CD4-positive, alpha-beta T cell (primary cell): ENCODE data around the gene ABCG2. TPM values are rescaled to one million over a fixed set of nuclear protein-coding genes. Genes with fewer than 3 reads are reported as not detected.
"Not testable (repeated sequence)": the region's sequence is repeated elsewhere in the genome, so short reads cannot be mapped to it uniquely, and the experiment has no call there.

ENCODE experiments used
- ATAC-seq: fragments of 200-7000 bp; cut with Tn5 transposase; one replicate; pipeline ENCODE4 v1.10.0; 2022; ENCODE audit warnings: mild to moderate bottlenecking; ENCODE audit not compliant: poor library complexity
- CTCF ChIA-PET: fragments of 350-600 bp; sonication (Branson Sonifier 250); formaldehyde crosslinking; loops from one replicate; lab custom pipeline; 2021; ENCODE audit warnings: antibody characterized with exemption, inconsistent platforms; lab: Charles Lee
- POLR2A ChIA-PET: fragments of 350-600 bp; sonication (Branson Sonifier 250); formaldehyde crosslinking; loops from one replicate; lab custom pipeline; 2021; ENCODE audit warnings: antibody characterized with exemption, inconsistent platforms; lab: Charles Lee
- DNase-seq, 14 experiments: peaks; one replicate each; pipeline ENCODE4 v3.0.0-alpha.2; 2013 to 2020; ENCODE audit warnings: mixed read lengths in 2 of 14
- H3K27ac ChIP-seq, 2 donors: one replicate each; pipeline versions ENCODE4 v1.5.1 to v1.7.0; 2013; ENCODE audit warnings: low read length in 2 of 2, low read depth in 1 of 2, mild to moderate bottlenecking in 1 of 2
- H3K27me3 ChIP-seq, 2 experiments: 1 replicate in 1 of 2; 2 replicates in 1 of 2; pipeline versions ENCODE4 v1.6.1 to v1.7.0; 2013; ENCODE audit warnings: low read length in 2 of 2, control low read depth in 1 of 2, mild to moderate bottlenecking in 1 of 2, moderate library complexity in 1 of 2; ENCODE audit not compliant: insufficient read depth in 2 of 2, control insufficient read depth in 1 of 2
- H3K36me3 ChIP-seq: one replicate; pipeline ENCODE4 v1.6.1; 2013; ENCODE audit warnings: low read length, control low read depth; ENCODE audit not compliant: insufficient read depth
- H3K4me1 ChIP-seq: one replicate; pipeline ENCODE4 v1.6.1; 2013; ENCODE audit warnings: low read length, control low read depth; ENCODE audit not compliant: insufficient read depth
- H3K4me3 ChIP-seq: one replicate; pipeline ENCODE4 v1.5.1; 2013; ENCODE audit warnings: mild to moderate bottlenecking, low read length, moderate library complexity
- H3K9me3 ChIP-seq, 2 experiments: 1 replicate in 1 of 2; 2 replicates in 1 of 2; pipeline versions ENCODE4 v1.6.1 to v1.7.0; 2013; ENCODE audit warnings: low read length in 2 of 2, mild to moderate bottlenecking in 2 of 2, control low read depth in 1 of 2, moderate library complexity in 1 of 2; ENCODE audit not compliant: control insufficient read depth in 1 of 2, insufficient read depth in 1 of 2
- H3K27ac Mint-ChIP-seq: one replicate; pipeline ENCODE4 v1.8.0; 2020; ENCODE audit warnings: mixed read lengths
- H3K27me3 Mint-ChIP-seq: one replicate; pipeline ENCODE4 v1.8.0; 2021; ENCODE audit warnings: mixed read lengths
- H3K36me3 Mint-ChIP-seq: one replicate; pipeline ENCODE4 v1.8.0; 2021; ENCODE audit warnings: low read depth, mixed read lengths
- H3K4me1 Mint-ChIP-seq: one replicate; pipeline ENCODE4 v1.8.0; 2021; ENCODE audit warnings: low read depth, mixed read lengths
- H3K4me3 Mint-ChIP-seq: one replicate; pipeline ENCODE4 v1.8.0; 2020; ENCODE audit warnings: mild to moderate bottlenecking, mixed read lengths
- H3K9me3 Mint-ChIP-seq: one replicate; pipeline ENCODE4 v1.8.0; 2020; ENCODE audit warnings: mixed read lengths
- CTCF ChIP-seq: fragments of 200-600 bp; IDR thresholded peaks from one replicate; pipeline ENCODE4 v1.8.0; 2022; ENCODE audit warnings: antibody characterized with exemption, mild to moderate bottlenecking
- intact Hi-C, 2 experiments: fragments of 100-400 bp; cut with DNase I in 1 of 2; cut with micrococcal nuclease in 1 of 2; formaldehyde crosslinking; loops; one replicate each; pipeline versions ENCODE4 v1.15.1 to v1.9.0; 2023 to 2025; cut with DNase I, micrococcal nuclease
- total RNA-seq, 174 experiments: library from RNA in 2 of 174; stranded (reverse) in 2 of 174; gene quantifications; one replicate each; pipeline ENCODE4 v1.2.3 and lab custom pipeline; 2021 to 2026

ABCG2 gene
- total RNA-seq, 2 experiments from 2014 or later, result not detected

GRCh38 chr4:88159229-88159725 lies 838 bp upstream of the ABCG2 start:
- Mint-ChIP-seq H3K4me3 (peak overlapping the region; percentile 64), H3K4me1 (peaks cover 16% of the 10 kb centered on the region), H3K27me3 (peaks cover 14% of the 10 kb centered on the region), H3K27ac (no peak overlapping the region), H3K36me3 (no peaks in the 10 kb centered on the region), H3K9me3 (no peaks in the 10 kb centered on the region)
- H3K4me1 ChIP-seq, result peaks cover 10% of the 10 kb centered on the region
- intact Hi-C loops, result no loop called here
- H3K27ac ChIP-seq, result no peak overlapping the region
- CTCF ChIA-PET, result no interaction called here
- peaks cover 0 to 5% of the 10 kb centered on the region in 2 experiments for H3K27me3 ChIP-seq
- TF ChIP-seq CTCF, result no peak
- H3K36me3 ChIP-seq, result no peaks in the 10 kb centered on the region
- DNase-seq, result no peak
- H3K4me3 ChIP-seq, result peak overlapping the region; percentile 51
- ATAC-seq, result no peak
- POLR2A ChIA-PET, result no interaction called here
- H3K9me3 ChIP-seq, result no peaks in the 10 kb centered on the region

DNA sequence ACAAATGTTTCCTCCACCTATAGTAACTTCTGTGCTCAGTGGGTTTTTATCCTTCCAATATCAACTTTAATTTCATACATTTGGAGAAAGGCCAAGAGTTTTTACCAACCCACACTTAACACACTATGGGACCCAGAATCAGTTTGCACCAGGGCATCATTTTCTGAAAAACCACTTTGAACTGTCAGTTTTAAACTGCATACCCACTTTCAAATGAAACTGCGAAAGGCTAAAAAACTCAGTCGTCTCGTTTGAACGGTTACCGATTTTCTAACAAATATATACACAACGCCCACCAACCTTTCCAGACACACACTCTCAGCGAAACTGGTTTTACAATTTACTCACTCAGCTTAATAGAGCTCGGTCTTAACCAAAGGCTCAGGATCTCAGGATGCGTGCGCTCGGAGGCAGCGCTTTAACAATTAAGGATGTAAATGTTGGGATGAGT lies 376 bp downstream of the ABCG2 start:
- no peaks in the 10 kb centered on the region for H3K9me3 Mint-ChIP-seq
- Histone ChIP-seq H3K36me3 (no peaks in the 10 kb centered on the region), H3K4me3 (peak overlapping the region; percentile 51), H3K27me3 (peaks cover 0 to 5% of the 10 kb centered on the region in 2 experiments), H3K27ac (no peak overlapping the region), H3K4me1 (peaks cover 10% of the 10 kb centered on the region), H3K9me3 (no peaks in the 10 kb centered on the region)
- intact Hi-C loops, result no loop called here
- DNase-seq (no peak), ATAC-seq (no peak)
- peaks cover 14% of the 10 kb centered on the region for H3K27me3 Mint-ChIP-seq
- no peaks in the 10 kb centered on the region for H3K36me3 Mint-ChIP-seq
- peak overlapping the region; percentile 78 for H3K4me3 Mint-ChIP-seq
- TF ChIP-seq CTCF, result no peak
- ChIA-PET CTCF (no interaction called here), POLR2A (no interaction called here)
- peaks cover 16% of the 10 kb centered on the region for H3K4me1 Mint-ChIP-seq
- H3K27ac Mint-ChIP-seq, result no peak overlapping the region

DNA sequence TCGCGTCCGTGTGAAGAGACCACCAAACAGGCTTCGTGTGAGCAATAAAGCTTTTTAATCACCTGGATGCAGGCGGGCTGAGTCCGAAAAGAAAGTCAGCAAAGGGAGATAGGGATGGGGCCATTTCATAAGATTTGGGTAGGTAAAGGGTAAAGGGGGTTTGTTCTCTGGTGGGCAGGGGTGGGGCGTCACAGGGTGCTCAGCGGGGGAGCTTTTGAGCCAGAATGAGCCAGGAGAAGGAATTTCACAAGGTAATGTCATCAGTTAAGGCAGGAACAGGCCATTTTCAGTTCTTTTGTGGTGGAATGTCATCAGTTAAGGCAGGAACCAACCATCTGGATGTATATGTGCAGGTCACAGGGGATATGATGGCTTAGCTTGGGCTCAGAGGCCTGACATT lies 6.1 kb downstream of the ABCG2 start:
- H3K4me1 Mint-ChIP-seq, H3K4me3 Mint-ChIP-seq, H3K36me3 Mint-ChIP-seq, ATAC-seq, H3K4me3 ChIP-seq, DNase-seq, intact Hi-C loops, H3K27ac Mint-ChIP-seq, POLR2A ChIA-PET, H3K36me3 ChIP-seq, H3K4me1 ChIP-seq, CTCF ChIA-PET, H3K27me3 Mint-ChIP-seq, H3K9me3 ChIP-seq, H3K27ac ChIP-seq, H3K9me3 Mint-ChIP-seq, H3K27me3 ChIP-seq: not testable (repeated sequence)

DNA sequence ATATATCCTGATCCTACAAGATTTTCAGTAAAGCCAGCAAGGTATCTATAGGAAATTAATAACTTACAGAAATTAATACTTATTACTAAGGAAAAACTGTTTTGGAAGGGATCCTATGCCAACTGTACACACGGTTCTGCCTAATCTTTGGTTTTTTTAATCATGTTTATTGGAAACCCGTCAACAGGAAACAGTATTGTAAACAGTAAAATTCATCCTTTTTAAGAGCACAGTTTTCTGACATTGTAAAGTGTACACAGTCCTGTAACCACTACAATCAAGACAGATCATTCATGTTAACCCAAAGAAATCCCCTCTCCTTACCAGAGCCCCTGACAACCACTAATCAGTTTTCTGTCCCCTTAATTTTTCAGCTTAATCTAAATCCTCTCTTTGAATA lies 9.9 kb downstream of the ABCG2 start:
- intact Hi-C loops, result no loop called here
- Histone ChIP-seq H3K9me3 (no peaks in the 10 kb centered on the region), H3K4me3 (no peak overlapping the region), H3K27me3 (no peaks in the 10 kb centered on the region), H3K36me3 (no peaks in the 10 kb centered on the region), H3K4me1 (no peaks in the 10 kb centered on the region), H3K27ac (no peak overlapping the region)
- Mint-ChIP-seq H3K4me3 (no peak overlapping the region), H3K36me3 (no peaks in the 10 kb centered on the region), H3K9me3 (no peaks in the 10 kb centered on the region), H3K27me3 (no peaks in the 10 kb centered on the region), H3K27ac (no peak overlapping the region), H3K4me1 (no peaks in the 10 kb centered on the region)
- DNase-seq, result no peak
- TF ChIP-seq CTCF, result no peak
- CTCF ChIA-PET, result no interaction called here
- POLR2A ChIA-PET, result interaction anchor here (0.6 kb wide), 1 partner anchor 675 kb away, joined by 3 read pairs; no protein-coding TSS in a partner anchor
- no peak for ATAC-seq
